ENCODE measurements around the gene IPO5.

DNA sequence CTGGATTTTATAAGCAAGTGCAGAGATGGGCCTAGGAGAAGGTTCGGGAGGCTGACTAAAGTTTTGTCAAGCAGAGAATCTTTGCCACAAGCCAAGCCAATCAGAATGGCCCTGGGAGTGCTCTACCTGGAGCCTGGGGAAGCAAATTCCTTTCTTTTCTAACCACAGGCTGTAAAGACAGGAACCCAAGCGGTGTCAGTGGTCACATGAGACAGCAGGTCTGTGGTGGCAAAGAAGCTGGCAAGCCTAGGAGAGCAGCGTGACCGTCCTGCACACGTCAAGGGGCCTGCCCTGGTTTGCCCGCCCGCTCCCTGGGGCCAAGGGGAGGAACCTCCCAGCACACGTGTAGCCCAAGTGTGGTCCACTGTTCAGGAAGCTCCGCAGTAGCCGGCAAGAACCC lies 90.8 kb downstream of the IPO5 start:
- TF ChIP-seq JUN (CRISPR knock-in tag; IDR thresholded peaks at IDR 0.05) (no peak), CTCF (IDR thresholded peaks at IDR 0.05) (no peak), FOXJ3 (CRISPR knock-in tag; IDR thresholded peaks at IDR 0.05; ENCODE audit: borderline replicate concordance) (no peak), SP1 (CRISPR knock-in tag; conservative IDR thresholded peaks at IDR 0.05) (no peak)

Data from WTC11 (cell line).